Activated CD4-positive, alpha-beta T cell treated with anti-CD3 and anti-CD28 coated beads for 4 hours (primary cell): ENCODE measurements around the gene OR2T35.

ENCODE experiments used
- DNase-seq, 2 donors: peaks; one replicate each; pipeline ENCODE4 v3.0.0-alpha.2; 2020

The OR2T35 gene

DNA sequence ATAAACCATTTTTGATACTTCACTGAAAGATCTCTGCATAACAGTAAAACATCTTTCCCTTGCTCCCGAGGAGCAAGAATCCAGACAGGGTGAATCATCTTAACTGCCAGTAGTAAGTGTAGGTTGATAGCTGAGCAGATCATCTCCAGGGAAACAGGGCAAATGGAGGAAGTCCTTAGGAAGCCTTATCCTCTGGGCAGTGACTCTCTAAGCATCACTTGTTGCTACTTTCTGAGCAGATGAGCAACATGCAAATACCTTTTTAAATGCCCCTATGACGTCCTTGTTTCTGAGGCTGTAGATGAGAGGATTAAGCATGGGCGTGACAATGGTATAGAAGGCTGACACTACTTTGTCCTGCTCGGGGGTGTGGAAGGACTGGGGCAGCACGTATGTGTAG, 19.1 kb downstream of the OR2T35 start:
- no peak for DNase-seq

DNA sequence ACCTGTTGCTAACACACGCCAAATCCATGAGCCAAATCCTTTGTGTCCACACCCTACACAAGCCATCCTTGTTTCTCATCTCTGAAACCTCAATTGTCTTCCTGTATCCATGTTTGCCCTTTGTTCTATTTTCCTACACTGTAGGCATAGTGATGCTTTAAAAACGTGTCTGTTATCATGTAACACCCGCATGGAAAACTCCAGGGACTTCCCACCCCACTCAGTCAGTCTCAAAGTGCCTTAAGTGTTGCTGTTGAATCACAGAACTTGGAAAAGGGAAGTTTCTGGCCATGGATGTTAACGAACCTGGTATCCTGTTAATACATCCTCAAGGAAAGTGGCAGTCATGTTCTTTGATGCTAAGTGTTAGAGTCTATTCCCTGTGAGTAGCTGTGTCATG, 19.9 kb downstream of the OR2T35 start:
- DNase-seq = no peak

DNA sequence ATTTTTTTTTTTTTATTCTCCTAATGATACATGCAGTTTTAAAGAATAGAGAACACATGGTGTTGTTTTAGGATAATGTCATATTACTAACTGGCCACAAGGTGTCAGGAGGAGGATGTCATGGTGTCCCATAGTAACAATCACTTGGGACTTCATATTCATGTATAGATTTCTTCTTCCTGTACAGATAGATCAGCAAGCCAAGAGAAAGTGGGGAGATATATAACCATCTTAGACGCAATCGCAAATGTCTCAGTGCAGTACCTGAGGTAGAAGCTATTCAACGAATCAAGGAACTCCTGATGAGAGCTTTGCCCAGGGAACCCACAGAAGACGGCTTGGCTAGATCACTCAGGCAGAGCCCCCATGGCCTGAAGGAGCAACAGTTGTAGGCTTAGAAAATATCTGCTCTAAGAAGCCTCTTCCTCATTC, 22.5 kb downstream of the OR2T35 start:
- no peak for DNase-seq

DNA sequence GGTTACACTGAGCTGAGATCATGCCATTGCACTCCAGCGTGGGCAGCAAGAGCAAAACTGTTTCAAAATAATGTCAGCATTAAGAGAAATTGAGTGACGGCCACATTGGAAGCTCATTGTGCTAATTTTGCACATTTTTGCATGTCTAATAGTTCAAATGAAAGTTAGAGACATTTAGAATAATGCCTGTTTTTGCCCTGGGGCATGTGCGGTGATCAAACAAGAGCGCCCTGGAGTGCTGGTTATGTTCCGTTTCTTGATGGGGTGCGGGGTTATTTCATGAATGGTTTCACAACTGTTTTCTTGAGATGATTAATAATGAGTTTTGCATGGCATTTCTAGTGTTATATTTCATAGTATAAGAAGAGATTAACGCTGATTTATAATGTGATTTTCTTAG, 23.3 kb downstream of the OR2T35 start:
- DNase-seq = no peak

DNA sequence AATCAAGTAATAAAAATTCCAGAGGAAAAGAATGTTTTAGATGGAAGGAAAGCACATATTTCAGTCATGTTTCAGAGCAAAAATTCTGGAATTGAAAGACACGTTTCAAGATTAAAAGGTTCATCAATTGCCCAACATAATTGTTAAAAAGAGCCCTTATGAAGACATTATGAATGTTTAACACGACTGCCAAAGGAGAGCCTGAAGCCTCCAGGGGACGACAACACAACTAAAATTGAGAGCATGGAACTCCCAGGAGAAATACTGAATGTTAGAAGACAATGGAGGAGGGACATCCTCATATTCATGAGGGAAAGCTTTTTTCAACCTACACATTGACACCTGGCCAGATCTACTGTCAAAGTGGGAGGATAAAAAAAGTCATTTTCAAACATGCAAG, 26.2 kb downstream of the OR2T35 start:
- DNase-seq = peak; percentile 46 to 48

DNA sequence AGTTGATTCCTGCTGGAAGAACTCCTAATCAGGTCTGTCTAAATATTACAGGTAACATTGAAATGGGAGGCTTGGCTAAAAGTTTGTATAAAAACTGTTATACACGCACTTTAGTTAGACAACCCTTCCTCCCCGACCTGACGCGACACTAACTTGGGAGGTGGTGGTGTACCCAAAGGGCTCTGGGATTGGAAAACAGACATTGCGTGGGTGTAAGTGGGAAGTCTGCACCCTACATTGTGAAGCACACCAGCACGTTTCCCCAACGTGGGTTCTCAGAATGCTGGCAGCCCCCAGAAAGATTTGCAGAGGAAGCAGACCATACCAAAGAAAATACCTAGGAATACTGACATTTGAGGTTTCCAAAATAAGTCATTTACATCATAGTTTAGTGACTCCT, 27.0 kb downstream of the OR2T35 start:
- DNase-seq = no peak

DNA sequence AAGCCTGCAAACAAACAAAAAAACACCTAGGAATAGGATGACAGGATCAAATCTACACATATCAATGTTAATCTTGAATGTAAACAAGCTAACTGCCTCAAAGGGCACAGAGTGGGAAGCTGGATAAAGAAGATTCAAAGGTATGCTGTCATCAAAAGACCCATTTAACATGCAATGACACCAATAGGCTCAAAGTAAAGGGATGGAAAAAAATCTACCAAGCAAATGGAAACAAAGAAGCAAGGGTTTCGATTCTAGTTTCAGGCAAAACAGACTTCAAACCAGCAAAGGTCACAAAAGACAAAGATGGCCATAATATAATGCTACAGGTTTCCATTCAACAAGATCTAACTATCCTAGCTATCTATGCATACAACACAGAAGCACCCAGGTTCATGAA, 31.3 kb downstream of the OR2T35 start:
- DNase-seq = no peak

DNA sequence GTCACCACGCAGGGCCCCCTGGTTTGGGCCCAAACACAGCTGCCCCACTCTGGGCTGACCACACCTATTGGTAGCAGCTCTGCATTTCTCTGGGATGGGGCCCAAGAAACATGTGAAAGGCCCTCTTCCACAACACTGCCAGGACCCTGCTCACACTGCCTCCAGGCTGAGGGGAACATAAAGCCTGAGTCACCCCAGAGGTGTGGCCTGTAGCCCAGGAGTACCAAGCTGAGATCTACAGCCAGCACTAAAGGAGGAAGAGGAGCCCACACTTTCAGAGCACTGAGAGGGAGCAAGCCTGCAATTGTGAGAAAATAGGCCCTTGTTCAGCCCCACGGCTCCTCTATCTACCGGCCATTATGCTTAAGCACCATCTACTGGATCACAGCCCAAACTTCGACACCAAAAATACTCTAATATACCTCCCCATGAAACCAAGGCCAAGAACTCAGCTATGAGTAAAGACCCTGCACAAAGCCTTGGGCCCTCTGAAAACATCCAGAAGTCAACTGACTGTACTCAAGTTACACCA, 33.1 kb downstream of the OR2T35 start:
- DNase-seq = no peak

DNA sequence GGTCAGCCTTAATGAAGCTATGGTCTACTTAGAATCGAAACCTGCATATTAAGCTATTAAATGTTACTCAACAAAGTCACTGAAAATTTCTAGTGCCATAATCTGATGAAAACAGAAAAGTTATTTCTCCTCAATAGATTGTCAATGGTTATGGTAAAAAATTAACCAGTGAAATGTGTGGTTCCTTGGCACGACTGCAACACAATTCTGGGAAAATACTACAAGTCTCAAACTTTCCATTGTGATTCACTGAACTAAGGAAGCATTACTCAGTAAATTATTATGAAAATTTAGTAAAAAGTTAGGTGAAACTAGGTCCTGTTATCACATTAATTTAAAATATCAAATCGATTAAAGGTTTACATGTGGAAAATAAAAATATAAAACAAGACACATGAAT, 34.8 kb downstream of the OR2T35 start:
- DNase-seq = no peak

DNA sequence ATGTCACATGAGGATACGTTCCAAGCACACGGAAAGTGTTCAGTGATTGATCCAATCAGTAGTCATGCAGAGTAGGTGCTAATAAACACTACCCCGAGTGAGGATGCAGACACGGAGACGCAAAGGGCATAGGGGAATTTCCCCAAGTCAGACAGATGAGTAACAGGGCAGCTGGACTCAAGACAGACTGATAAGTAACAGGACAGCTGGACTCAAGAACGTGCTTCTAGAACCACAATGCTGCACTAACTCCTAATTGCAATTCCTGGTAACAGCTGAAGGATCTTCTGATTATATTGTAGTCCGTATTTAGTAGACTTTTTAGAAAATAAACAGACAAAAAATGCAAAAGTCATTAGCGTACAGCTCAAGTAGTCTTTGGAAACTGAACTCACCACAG, 45.7 kb downstream of the OR2T35 start:
- DNase-seq = no peak

DNA sequence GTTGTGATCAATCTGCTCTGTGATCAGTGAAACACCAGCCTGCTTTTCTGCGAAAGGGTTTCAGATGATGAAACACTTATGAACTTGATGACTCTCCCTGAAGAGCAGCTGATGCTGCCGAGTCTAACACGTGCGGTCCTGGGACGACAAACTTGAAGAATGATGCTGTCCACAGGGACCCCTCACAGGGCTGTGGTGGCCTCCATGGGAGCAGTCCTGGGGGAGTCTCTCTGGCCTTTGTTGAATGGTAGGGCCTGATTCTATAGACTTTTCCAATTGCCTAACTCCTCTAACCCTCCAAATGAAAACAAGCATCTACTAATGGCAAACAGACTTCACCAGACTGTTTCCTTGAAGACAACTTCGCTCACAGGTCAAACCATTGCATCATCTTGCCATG, 47.5 kb downstream of the OR2T35 start, which contains the start of gene OR2T10:
OR2T10 (minus strand) TSS at position 112 of the 400 bp plus-strand sequence. CDS start 3,932 bp downstream, outside the sequence.
- no peak for DNase-seq

DNA sequence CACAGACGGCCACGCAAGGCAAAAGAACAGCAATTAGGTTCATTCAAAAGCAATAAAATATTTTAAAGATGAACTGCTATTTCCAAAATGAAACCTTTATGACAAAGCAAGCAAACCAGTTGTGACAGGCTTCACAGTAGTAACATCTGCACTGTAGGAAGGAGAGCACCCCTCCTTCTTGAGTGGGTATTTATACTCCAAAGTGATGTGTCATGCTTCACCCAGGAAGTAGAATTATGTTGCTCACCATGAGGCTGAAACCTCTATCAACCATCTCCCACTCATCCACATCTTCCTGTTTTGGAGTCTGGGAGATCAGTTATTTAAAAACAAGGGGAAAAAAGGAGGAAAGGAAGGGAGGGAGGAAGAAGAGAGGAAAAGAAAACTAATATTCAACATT, 48.5 kb downstream of the OR2T35 start:
- no peak for DNase-seq

DNA sequence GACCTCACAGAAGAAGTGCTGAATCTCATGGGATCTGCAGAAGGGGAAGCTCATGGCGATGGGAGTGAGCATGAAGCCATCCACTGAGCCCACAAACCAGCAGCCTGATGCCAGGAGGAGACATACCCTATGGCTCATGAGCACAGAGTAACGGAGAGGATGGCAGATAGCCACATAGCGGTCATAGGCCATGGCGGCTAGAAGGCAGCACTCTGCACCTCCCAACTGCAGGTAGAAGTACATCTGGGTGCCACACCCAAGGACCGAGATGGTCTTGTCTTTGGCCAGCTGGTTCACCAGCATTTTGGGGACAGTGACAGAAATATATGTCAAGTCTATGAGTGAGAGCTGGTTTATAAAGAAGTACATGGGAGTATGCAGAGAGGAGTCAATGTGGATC, 51.9 kb downstream of the OR2T35 start:
- no peak for DNase-seq

DNA sequence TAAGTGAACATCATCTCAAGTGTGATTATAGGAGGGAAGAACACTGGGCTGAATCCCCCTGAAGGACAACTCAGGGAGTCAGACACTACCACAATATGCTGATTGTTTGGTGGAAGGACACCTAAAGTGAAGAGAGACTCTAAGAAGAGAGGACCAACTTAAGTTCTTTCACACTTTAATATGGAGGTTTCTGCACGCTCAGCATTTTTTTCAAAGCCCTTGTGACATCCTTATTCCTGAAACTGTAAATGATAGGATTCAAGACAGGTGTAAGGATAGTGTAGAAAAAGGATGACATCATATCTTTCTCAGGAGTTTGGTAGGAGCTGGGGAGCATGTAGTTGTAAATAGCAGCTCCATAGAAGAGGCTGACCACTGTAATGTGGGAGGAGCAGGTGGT, 52.4 kb downstream of the OR2T35 start:
- no peak for DNase-seq

DNA sequence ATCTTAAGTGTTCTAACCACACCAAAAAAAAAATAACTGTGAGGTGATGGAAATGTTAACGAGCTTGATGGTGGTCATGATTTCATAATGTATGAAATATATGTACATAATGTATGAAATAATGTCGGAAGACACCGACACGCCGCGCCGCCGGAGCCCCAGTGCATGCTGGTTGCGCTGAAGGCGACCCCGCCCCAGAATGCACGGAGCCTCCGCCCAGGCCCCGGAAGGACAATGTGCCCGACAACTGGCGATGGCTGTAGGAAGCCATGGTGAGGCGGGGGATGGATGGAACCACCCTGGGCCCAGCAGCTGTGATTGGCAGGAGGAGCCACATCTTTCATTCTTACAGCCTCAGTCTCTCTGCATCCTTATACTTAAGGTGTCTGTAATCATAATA, 55.0 kb downstream of the OR2T35 start:
- no peak for DNase-seq

DNA sequence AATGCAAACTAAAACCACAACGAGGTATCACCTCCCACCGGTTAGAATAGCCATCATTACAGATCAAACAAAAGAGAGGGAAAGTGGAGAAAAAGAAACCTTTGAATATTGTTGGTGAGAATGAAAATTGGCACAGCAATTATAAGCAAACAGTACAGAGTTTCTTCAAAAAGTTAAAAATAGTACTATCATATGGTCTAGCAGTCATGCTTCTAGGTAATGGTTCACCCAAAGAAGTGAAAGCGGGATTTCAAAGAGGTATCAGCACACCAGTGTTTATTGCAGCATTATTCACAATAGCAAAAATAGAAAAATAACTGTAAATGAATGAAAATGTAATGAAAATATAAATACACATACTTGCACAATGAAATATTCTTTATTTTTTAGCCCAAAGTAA, 55.7 kb downstream of the OR2T35 start:
- DNase-seq = no peak
